A673 (cell line): ENCODE data around the gene FRK. TPM values are rescaled to one million over a fixed set of nuclear protein-coding genes. Genes with fewer than 3 reads are reported as not detected.
A peak's percentile ranks its signal among the peaks of the same experiment; 100 is the strongest.

Experiments
- BruUV-seq: library from RNA; stranded (reverse); fragments of 400-500 nt; replicated peaks from 2 replicates; lab custom pipeline; 2021; lab: Mats Ljungman, UMichigan
- CTCF ChIA-PET: fragments of 300-600 bp; sonication (Branson Sonifier 250); formaldehyde crosslinking; loops from one replicate; lab custom pipeline; 2022; ENCODE audit warnings: antibody characterized with exemption; lab: Charles Lee
- POLR2A ChIA-PET: fragments of 300-600 bp; sonication (Branson Sonifier 250); formaldehyde crosslinking; loops from one replicate; lab custom pipeline; 2022; ENCODE audit warnings: antibody characterized with exemption; ENCODE audit not compliant: low non-redundant PET; lab: Charles Lee
- DNase-seq: peaks from one replicate; pipeline ENCODE4 v3.0.0-alpha.2; 2015; ENCODE audit warnings: low spot score
- H3K27ac ChIP-seq: fragments of 200-600 bp; sonication (generic); 2 replicates; pipeline ENCODE4 v1.5.1; 2016; ENCODE audit warnings: mixed run types, low read depth, mild to moderate bottlenecking, mixed read lengths, antibody characterized with exemption, low read length; ENCODE audit not compliant: poor library complexity, severe bottlenecking
- H3K27me3 ChIP-seq: fragments of 200-600 bp; sonication (generic); replicated peaks from 2 replicates; pipeline ENCODE4 v1.6.1; 2017; ENCODE audit warnings: mixed run types, low read depth, mild to moderate bottlenecking, mixed read lengths, antibody characterized with exemption, low read length; ENCODE audit not compliant: insufficient read depth, poor library complexity
- H3K36me3 ChIP-seq: fragments of 200-600 bp; sonication (generic); 2 replicates; pipeline ENCODE4 v1.6.1; 2016; ENCODE audit warnings: mixed run types, mild to moderate bottlenecking, mixed read lengths, antibody characterized with exemption, low read length; ENCODE audit not compliant: insufficient read depth, poor library complexity, severe bottlenecking
- H3K4me1 ChIP-seq: fragments of 200-600 bp; sonication (generic); 2 replicates; pipeline ENCODE4 v1.6.1; 2017; ENCODE audit warnings: mixed run types, mild to moderate bottlenecking, mixed read lengths, antibody characterized with exemption, low read length; ENCODE audit not compliant: insufficient read depth, poor library complexity, severe bottlenecking
- H3K4me3 ChIP-seq: fragments of 200-600 bp; sonication (generic); 2 replicates; pipeline ENCODE4 v1.5.1; 2016; ENCODE audit warnings: low read depth, mixed run types, mild to moderate bottlenecking, mixed read lengths, low read length; ENCODE audit not compliant: poor library complexity, severe bottlenecking
- H3K9me3 ChIP-seq: fragments of 200-600 bp; sonication (generic); 2 replicates; pipeline ENCODE4 v1.6.1; 2016; ENCODE audit warnings: mixed run types, low read depth, mild to moderate bottlenecking, mixed read lengths, antibody characterized with exemption, low read length; ENCODE audit not compliant: poor library complexity, severe bottlenecking
- CTCF ChIP-seq: fragments of 300-800, 200-600 bp; sonication (generic); conservative IDR thresholded peaks from 2 replicates; pipeline ENCODE4 v1.5.1; 2017; ENCODE audit warnings: low read depth, mild to moderate bottlenecking, antibody characterized with exemption, low read length, moderate library complexity, mixed read lengths
- EZH2 ChIP-seq: fragments of 200-600 bp; sonication (generic); IDR thresholded peaks from 2 replicates; pipeline ENCODE4 v1.6.1; 2017; ENCODE audit warnings: borderline replicate concordance, low read depth, mild to moderate bottlenecking, mixed read lengths, antibody characterized with exemption, low read length; ENCODE audit not compliant: poor library complexity, severe bottlenecking
- intact Hi-C: fragments of 100-400 bp; cut with micrococcal nuclease; formaldehyde crosslinking; loops from one replicate; pipeline ENCODE4 v1.10.0; 2022; ENCODE audit not compliant: unreplicated experiment
- total RNA-seq: library from RNA; stranded (reverse); gene quantifications from 2 replicates; pipeline ENCODE4 v1.2.3, GENCODE V29; 2021

Gene FRK
- total RNA-seq, 1 experiment from 2014 or later: 12.3 TPM

- POLR2A ChIA-PET: no interaction called here
- CTCF ChIA-PET: interaction anchor here (1.9 kb wide), 1 partner anchor 14 kb away, joined by 6 read pairs; no protein-coding TSS in a partner anchor
- intact Hi-C loops: no loop called here
Measured at GRCh38 chr6:116025405-116025804, 35.3 kb downstream of the FRK start.

GRCh38 chr6:116022841-116023445 is 37.7 kb downstream of the FRK start:
- peak overlapping the region; percentile 5 for H3K4me3 ChIP-seq
- no peaks in the 10 kb centered on the region for H3K27me3 ChIP-seq
- no peaks in the 10 kb centered on the region for H3K36me3 ChIP-seq
- peaks cover 66% of the 10 kb centered on the region for H3K4me1 ChIP-seq
- H3K27ac ChIP-seq: peak overlapping the region; percentile 35
- ChIA-PET POLR2A (no interaction called here), CTCF (no interaction called here)
- no peaks in the 10 kb centered on the region for H3K9me3 ChIP-seq
- BruUV-seq: no TSS peak
- TF ChIP-seq CTCF: no peak
- TF ChIP-seq EZH2: no peak
- DNase-seq: peak; percentile 47
- intact Hi-C loops: no loop called here

More at GRCh38 chr6:116025405-116025804, 35.3 kb downstream of the FRK start:
- H3K4me3 ChIP-seq: no peak overlapping the region
- H3K27me3 ChIP-seq: no peaks in the 10 kb centered on the region
- BruUV-seq: no TSS peak
- no peaks in the 10 kb centered on the region for H3K9me3 ChIP-seq
- DNase-seq: no peak
- H3K4me1 ChIP-seq: peaks cover 72% of the 10 kb centered on the region
- peak overlapping the region; percentile 66 for H3K27ac ChIP-seq
- no peak for TF ChIP-seq CTCF
- TF ChIP-seq EZH2: no peak
- no peaks in the 10 kb centered on the region for H3K36me3 ChIP-seq

GRCh38 chr6:116020738-116021137 is 40.0 kb downstream of the FRK start:
- no peak for DNase-seq

More at GRCh38 chr6:116020738-116021137, 40.0 kb downstream of the FRK start:
- CTCF ChIA-PET: no interaction called here
- no TSS peak for BruUV-seq
- H3K27me3 ChIP-seq: no peaks in the 10 kb centered on the region
- intact Hi-C loops: no loop called here
- H3K36me3 ChIP-seq: no peaks in the 10 kb centered on the region
- TF ChIP-seq EZH2: no peak
- no peak for TF ChIP-seq CTCF
- POLR2A ChIA-PET: no interaction called here
- no peak overlapping the region for H3K27ac ChIP-seq
- H3K4me3 ChIP-seq: no peak overlapping the region
- H3K9me3 ChIP-seq: no peaks in the 10 kb centered on the region
- peaks cover 58% of the 10 kb centered on the region for H3K4me1 ChIP-seq
